HFF-Myc (cell line): ENCODE data around the gene IRAK3.
A peak's percentile ranks its signal among the peaks of the same experiment; 100 is the strongest.
"Not testable (repeated sequence)": the region's sequence is repeated elsewhere in the genome, so short reads cannot be mapped to it uniquely, and the experiment has no call there.

Experiments used
- DNase-seq: peaks from one replicate; pipeline ENCODE4 v3.0.0-alpha.2; 2011; ENCODE audit warnings: low read depth; ENCODE audit errors: extremely low read depth
- H3K4me3 ChIP-seq: replicated peaks from 2 replicates; pipeline ENCODE4 v1.5.1; 2011; ENCODE audit warnings: low read depth, mild to moderate bottlenecking, control low read depth, low read length
- CTCF ChIP-seq: IDR thresholded peaks from 2 replicates; pipeline ENCODE4 v1.5.1; 2012; ENCODE audit warnings: mild to moderate bottlenecking, low read depth, low read length, control low read depth; ENCODE audit errors: missing control alignments

Gene IRAK3

GRCh38 chr12:66302827-66303169 is 113.8 kb downstream of the IRAK3 start:
- TF ChIP-seq CTCF: no peak
- H3K4me3 ChIP-seq: peak overlapping the region; percentile 85
- no peak for DNase-seq

- not testable (repeated sequence) for DNase-seq
- H3K4me3 ChIP-seq: peak overlapping the region; percentile 85
Measured at GRCh38 chr12:66303316-66303804, 114.3 kb downstream of the IRAK3 start.
